Measurements from ENCODE around the gene TDRD12.
"Not testable (repeated sequence)": the region's sequence is repeated elsewhere in the genome, so short reads cannot be mapped to it uniquely, and the experiment has no call there.

TDRD12 gene

GRCh38 chr19:32691952-32692726 is 27.4 kb upstream of the TDRD12 start:
- DNase-seq (ENCODE audit: low read depth in 2 of 2), result no peak

- DNase-seq (ENCODE audit: low read depth in 2 of 2), result no peak
Observed at GRCh38 chr19:32692727-32693061, 26.9 kb upstream of the TDRD12 start.

DNA sequence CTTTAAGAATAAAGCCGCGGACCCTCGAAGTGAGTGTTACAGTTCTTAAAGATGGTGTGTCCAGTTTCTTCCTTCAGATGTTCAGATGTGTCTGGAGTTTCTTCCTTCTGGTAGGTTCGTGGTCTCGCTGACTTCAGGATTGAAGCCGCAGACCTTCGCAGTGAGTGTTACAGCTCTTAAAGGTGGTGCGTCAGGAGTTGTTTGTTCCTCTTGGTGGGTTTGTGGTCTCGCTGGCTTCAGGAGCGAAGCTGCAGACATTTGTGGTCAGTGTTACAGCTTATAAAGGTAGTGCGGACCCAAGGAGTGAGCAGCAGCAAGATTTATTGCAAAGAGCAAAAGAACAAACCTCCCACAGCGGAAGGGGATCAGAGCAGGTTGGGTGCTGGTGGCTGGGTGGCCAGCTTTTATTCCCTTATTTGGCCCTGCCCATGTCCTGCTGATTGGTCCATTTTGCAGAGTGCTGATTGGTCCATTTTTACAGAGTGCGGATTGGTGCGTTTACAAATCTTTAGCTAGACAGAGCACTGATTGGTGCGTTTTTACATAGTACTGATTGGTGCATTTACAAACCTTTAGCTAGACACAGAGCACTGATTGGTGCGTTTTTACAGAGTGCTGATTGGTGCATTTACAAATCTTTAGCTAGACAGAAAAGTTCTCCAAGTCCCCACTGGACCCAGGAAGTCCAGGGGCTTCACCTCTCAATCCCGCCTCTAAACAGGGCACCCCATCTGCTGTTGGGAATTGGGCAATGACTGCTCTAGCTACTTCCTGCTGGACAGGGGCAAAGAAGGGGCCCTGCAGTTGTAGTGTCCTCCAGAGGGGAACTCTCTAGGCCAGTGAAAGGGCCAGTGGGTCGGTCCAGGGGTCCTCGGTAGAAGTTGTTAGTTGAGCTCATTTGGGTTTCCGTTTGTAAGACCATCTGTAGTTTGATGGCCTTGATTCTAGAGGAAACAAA is 26.1 kb upstream of the TDRD12 start:
- not testable (repeated sequence) for DNase-seq (ENCODE audit: low read depth in 2 of 2)

GRCh38 chr19:32694316-32694715 is 25.3 kb upstream of the TDRD12 start:
- not testable (repeated sequence) for DNase-seq (ENCODE audit: low read depth in 2 of 2)

- DNase-seq (ENCODE audit: low read depth in 2 of 2), result not testable (repeated sequence)
Observed at GRCh38 chr19:32694851-32695250, 24.7 kb upstream of the TDRD12 start.

DNA sequence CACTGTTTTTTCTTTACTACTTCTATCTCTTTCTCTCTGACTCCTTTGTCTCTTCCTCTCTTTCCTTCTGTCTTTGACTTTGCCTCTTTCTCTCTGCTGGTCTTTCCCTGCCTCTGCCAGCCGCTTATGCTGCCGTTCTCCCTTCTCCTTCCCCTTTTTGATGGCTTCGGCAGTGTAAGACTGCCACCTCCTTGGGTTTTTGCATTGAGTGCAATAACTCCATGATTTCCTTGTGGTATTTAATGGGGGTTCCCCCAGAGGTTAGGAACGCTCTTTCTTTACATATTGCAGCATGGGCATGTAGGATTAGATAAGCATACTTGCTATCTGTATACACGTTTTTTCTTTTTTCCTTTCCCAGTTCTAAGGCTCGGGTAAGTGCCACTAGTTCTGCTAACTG is 24.1 kb upstream of the TDRD12 start:
- not testable (repeated sequence) for DNase-seq (ENCODE audit: low read depth in 2 of 2)

GRCh38 chr19:32696771-32697170 is 22.8 kb upstream of the TDRD12 start:
- DNase-seq (ENCODE audit: low read depth in 2 of 2), result not testable (repeated sequence)

GRCh38 chr19:32700129-32700528 is 19.4 kb upstream of the TDRD12 start:
- not testable (repeated sequence) for DNase-seq (ENCODE audit: low read depth in 2 of 2)

GRCh38 chr19:32702010-32702409 is 17.6 kb upstream of the TDRD12 start:
- DNase-seq (ENCODE audit: low read depth in 2 of 2), result no peak

GRCh38 chr19:32704006-32704405 is 15.6 kb upstream of the TDRD12 start:
- DNase-seq (ENCODE audit: low read depth in 2 of 2), result not testable (repeated sequence)

GRCh38 chr19:32708457-32708856 is 11.1 kb upstream of the TDRD12 start:
- DNase-seq (ENCODE audit: low read depth in 2 of 2), result no peak

GRCh38 chr19:32709032-32709431 is 10.5 kb upstream of the TDRD12 start:
- no peak for DNase-seq (ENCODE audit: low read depth in 2 of 2)

GRCh38 chr19:32711747-32712146 is 7.8 kb upstream of the TDRD12 start:
- no peak for DNase-seq (ENCODE audit: low read depth in 2 of 2)

DNA sequence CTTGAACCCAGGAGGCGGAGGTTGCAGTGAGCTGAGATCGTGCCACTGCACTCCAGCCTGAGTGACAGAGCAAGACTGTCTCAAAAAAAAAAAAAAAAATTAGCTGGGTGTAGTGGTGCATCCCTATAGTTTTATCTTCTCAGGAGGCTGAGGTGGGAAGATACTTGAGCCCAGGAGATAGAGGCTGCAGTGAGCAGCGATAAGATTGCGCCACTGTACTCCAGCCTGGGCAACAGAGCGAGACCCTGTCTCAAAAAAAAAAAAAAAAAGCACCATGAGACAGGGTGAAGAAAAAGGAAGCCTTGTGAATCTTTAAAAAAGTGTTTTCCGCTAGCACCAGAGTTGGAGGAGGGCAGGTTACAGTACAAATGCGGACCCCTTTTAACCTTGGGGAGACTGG is 3.4 kb upstream of the TDRD12 start:
- not testable (repeated sequence) for DNase-seq (ENCODE audit: low read depth in 2 of 2)

DNA sequence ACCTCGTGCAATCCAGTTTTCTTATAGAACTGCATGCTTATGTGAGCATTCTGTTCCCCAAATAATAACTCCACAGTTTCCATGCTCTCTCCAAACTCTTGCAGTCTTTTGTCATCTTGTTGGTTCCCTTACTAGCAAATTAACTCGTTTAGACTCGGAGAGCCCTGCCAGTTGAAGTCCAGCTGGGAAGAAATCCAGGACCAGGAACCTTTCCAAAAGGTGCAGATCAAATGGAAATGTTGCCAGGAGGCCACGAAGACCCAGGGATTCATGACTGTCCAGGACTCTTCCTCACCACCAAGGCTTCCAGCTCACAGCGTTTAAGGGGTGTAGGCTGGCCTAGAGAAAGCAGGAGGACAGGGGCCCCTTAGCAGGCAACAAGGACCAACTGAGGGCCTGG is 2.1 kb upstream of the TDRD12 start:
- DNase-seq (ENCODE audit: low read depth in 2 of 2), result no peak

GRCh38 chr19:32718286-32718685 is 1.3 kb upstream of the TDRD12 start:
- no peak for DNase-seq (ENCODE audit: low read depth in 2 of 2)

DNA sequence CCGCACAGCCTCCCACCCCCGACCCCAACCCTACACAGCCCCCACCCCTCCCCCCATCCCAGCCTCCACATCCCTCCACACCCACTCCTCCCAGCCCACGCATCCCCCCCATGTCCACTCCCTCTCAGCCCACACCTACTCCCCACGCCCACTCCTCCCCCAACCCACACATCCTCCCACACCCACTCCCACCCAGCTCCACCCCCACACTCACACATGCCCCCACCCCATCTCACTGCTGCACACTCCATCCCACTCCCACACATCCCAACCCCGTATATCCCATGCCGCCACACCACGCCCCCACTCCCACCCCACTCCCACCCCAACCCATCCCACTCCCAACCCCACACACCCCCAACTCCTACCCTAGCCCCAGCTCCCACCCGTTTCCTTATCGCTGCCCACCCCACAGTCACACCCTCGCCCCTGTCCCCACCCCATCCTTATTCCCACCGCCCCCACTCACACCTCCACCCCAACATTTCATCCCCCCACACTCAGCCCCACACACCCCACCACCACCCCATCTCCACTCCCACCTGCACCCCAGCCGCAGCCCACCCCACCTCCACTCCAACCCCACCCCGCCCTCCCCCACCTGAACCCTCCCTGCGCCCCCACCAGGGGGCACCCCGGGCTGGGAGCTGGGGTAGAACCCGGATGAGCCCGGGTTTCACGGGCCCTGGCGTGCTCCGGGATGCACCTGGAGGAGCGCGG is 809 bp downstream of the TDRD12 start:
- no peak for DNase-seq (ENCODE audit: low read depth in 2 of 2)

DNA sequence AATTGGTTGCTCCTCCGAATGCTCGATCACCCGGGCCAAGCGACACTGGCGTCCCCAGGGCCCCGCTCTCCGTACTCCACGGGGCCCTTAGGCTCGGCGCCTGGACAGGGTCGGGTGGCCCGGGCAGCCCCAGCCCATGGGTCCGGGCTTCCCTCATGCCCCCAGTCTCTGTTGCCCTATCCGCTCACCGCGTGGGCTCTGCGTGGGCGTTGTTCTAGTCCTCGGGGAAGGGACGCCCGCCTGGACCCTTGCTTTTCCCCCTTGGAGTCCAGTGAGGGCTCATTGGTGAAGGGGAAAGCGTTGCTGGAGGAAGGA is 1.3 kb downstream of the TDRD12 start:
- no peak for DNase-seq (ENCODE audit: low read depth in 2 of 2)

GRCh38 chr19:32735936-32736335 is 16.4 kb downstream of the TDRD12 start:
- DNase-seq (ENCODE audit: low read depth in 2 of 2), result no peak

DNA sequence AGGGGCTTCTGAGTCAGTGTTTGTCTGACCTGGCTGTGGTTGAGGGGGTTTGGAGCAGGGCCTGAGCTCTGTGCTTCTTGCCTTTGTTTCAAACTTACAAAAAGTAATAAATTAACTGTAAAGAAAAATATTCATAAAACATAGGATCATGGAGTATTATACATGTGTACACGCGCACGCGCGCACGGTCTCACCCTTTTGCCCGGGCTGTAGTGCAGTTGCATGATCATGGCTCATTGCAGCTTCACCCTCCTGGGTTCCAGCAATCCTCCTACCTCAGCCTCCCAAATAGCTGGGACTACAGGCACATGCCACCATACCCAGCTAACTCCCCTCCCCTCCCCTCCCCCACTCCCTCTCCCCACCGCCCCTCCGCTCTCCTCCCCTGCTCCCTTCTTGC is 23.5 kb downstream of the TDRD12 start:
- no peak for DNase-seq (ENCODE audit: low read depth in 2 of 2)

DNA sequence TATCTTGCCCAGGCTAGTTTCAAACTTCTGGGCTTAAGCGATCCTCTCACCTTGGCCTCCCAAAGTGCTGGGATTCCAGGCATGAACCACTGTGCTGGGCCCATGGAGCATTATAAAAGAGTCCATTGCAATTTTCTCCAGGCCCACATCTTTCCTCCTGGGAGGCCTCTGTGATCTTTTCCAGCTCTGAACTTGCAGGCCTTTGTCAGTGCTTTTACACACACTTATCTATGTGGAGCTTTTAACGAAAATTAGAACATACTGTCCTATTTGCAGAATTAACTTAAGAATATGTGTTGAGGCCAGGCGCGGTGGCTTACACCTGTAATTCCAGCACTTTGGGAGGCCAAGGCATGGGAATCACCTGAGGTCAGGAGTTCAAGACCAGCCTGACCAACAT is 23.9 kb downstream of the TDRD12 start:
- DNase-seq (ENCODE audit: low read depth in 2 of 2), result no peak

DNA sequence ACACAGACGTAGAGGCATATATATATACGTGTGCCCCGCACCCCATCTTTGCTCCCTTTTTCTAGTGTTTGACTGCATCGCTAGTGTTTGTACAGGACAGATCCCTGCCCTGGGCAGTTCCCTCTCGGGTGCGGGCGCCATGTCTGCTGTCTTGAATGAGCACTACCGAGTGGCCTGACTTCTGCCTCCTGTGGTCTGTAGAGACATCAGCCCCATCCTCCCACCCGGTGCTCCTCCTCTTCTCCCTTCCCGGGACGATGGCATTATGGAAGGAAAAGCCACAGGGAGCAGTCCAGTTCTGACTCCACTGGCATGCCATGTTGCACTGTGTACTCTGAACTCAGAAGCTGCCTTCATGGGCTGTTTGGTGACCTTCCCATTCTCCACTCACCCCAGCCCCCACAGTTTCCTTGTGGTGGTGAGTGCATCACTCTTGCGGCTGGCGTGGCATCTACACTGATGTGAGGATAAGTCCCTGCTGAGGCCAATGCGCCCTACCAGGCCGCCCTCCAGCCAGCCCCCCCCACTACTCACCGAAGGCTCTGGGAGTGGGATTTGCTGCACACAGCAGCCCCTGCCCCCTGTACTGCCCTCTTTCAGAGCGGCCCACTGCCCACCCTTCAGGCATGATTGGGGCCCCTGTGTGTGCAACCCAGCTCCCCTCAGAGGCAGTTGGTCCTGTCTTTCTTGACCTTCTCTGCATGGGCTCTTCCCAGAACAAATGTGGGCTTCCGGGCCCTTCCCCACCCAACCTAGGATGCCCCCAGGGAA is 25.2 kb downstream of the TDRD12 start:
- DNase-seq (ENCODE audit: low read depth in 2 of 2), result no peak
